ENCODE data around the gene MYO1D. TPM values are rescaled to one million over a fixed set of nuclear protein-coding genes. Genes with fewer than 3 reads are reported as not detected.

Gene MYO1D
- total and polyA plus RNA-seq, 2 of the 13 experiments (the other 11 are each of a cell fraction or from before 2014, with no cell fraction given): 13.2 to 17.3 TPM

DNA sequence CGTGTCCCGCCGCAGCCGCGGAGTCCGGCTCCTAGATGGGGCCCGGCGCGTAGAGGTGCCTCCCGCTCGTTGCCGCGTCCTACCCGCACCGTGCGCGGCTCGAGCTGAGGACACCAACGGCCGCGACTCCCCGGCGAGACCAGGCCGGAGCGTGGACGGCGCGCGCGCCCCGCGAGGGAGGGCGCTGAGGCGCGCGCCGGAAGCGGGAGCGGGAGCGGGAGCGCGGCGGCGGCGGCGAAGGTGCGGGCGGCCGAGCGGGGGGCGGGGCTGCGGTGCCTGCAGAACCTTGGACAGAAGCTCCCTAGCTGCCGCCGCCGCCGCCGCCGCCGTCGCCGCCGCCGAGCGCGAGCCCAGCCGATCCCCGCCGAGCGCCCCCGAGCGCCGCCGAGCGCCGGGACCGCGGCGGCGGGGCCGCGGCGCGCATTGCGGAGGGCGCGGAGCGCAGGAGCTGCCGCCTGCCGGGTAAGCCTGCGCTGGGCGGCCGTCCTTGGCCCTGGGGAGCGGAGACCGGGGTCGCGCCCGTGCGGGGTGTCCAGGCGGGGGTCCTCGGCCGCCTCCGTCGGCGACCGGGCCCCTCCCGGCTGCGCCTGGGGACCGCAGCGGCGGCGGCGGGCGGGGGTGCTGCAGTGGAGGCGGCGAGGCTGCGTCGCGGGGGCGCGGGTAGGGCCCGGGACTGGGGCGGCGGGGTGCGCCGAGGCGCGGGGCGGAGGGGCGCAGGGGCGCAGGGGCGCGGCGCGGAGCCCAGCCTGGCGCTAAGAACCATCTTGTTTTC lies 390.0 kb downstream of the MYO1D start, which contains the start of gene CDK5R1 (continued):
- TF ChIP-seq, protein P1, sequence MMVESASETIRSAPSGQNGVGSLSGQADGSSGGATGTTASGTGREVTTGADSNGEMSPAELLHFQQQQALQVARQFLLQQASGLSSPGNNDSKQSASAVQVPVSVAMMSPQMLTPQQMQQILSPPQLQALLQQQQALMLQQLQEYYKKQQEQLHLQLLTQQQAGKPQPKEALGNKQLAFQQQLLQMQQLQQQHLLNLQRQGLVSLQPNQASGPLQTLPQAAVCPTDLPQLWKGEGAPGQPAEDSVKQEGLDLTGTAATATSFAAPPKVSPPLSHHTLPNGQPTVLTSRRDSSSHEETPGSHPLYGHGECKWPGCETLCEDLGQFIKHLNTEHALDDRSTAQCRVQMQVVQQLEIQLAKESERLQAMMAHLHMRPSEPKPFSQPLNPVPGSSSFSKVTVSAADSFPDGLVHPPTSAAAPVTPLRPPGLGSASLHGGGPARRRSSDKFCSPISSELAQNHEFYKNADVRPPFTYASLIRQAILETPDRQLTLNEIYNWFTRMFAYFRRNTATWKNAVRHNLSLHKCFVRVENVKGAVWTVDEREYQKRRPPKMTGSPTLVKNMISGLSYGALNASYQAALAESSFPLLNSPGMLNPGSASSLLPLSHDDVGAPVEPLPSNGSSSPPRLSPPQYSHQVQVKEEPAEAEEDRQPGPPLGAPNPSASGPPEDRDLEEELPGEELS (CRISPR knock-in tag; IDR thresholded peaks at IDR 0.05): no peak
- no peak for TF ChIP-seq ZNF292 (CRISPR knock-in tag; IDR thresholded peaks at IDR 0.05; ENCODE audit: borderline replicate concordance, low read depth)
- no peak for TF ChIP-seq ZNF367 (CRISPR knock-in tag; IDR thresholded peaks at IDR 0.05; ENCODE audit: borderline replicate concordance)
- no peak for TF ChIP-seq ZFP36L2 (CRISPR knock-in tag; IDR thresholded peaks at IDR 0.05)
- TF ChIP-seq YEATS2 (CRISPR knock-in tag; IDR thresholded peaks at IDR 0.05; ENCODE audit: borderline replicate concordance): no peak
- TF ChIP-seq U2AF2 (IDR thresholded peaks at IDR 0.05; ENCODE audit: low read depth, low read length): no peak
- TF ChIP-seq, protein P2, sequence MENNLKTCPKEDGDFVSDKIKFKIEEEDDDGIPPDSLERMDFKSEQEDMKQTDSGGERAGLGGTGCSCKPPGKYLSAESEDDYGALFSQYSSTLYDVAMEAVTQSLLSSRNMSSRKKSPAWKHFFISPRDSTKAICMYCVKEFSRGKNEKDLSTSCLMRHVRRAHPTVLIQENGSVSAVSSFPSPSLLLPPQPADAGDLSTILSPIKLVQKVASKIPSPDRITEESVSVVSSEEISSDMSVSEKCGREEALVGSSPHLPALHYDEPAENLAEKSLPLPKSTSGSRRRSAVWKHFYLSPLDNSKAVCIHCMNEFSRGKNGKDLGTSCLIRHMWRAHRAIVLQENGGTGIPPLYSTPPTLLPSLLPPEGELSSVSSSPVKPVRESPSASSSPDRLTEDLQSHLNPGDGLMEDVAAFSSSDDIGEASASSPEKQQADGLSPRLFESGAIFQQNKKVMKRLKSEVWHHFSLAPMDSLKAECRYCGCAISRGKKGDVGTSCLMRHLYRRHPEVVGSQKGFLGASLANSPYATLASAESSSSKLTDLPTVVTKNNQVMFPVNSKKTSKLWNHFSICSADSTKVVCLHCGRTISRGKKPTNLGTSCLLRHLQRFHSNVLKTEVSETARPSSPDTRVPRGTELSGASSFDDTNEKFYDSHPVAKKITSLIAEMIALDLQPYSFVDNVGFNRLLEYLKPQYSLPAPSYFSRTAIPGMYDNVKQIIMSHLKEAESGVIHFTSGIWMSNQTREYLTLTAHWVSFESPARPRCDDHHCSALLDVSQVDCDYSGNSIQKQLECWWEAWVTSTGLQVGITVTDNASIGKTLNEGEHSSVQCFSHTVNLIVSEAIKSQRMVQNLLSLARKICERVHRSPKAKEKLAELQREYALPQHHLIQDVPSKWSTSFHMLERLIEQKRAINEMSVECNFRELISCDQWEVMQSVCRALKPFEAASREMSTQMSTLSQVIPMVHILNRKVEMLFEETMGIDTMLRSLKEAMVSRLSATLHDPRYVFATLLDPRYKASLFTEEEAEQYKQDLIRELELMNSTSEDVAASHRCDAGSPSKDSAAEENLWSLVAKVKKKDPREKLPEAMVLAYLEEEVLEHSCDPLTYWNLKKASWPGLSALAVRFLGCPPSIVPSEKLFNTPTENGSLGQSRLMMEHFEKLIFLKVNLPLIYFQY (CRISPR knock-in tag; IDR thresholded peaks at IDR 0.05; ENCODE audit: borderline replicate concordance): no peak
- TF ChIP-seq PAWR (CRISPR knock-in tag; IDR thresholded peaks at IDR 0.05; ENCODE audit: borderline replicate concordance): no peak
- TF ChIP-seq, protein P3, sequence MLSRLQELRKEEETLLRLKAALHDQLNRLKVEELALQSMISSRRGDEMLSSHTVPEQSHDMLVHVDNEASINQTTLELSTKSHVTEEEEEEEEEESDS (CRISPR knock-in tag; IDR thresholded peaks at IDR 0.05; ENCODE audit: borderline replicate concordance): no peak
- no peak for TF ChIP-seq ZNF12 (CRISPR knock-in tag; IDR thresholded peaks at IDR 0.05)
- no peak for TF ChIP-seq ZBTB7B (CRISPR knock-in tag; IDR thresholded peaks at IDR 0.05)
- no peak for TF ChIP-seq RNF2 (conservative IDR thresholded peaks at IDR 0.05; ENCODE audit: low read depth)
- TF ChIP-seq JUNB (CRISPR knock-in tag; IDR thresholded peaks at IDR 0.05; ENCODE audit: borderline replicate concordance): no peak
- TF ChIP-seq SUZ12 (IDR thresholded peaks at IDR 0.05; ENCODE audit: low read depth, low read length): no peak
- peak; percentile 55 for TF ChIP-seq ZFY (CRISPR knock-in tag; IDR thresholded peaks at IDR 0.05)
- no peak for TF ChIP-seq KLF15 (CRISPR knock-in tag; IDR thresholded peaks at IDR 0.05; ENCODE audit: borderline replicate concordance)
- TF ChIP-seq NRL (CRISPR knock-in tag; IDR thresholded peaks at IDR 0.05; ENCODE audit: borderline replicate concordance): no peak
- no peak for TF ChIP-seq FOSL2 (CRISPR knock-in tag; IDR thresholded peaks at IDR 0.05)
- TF ChIP-seq MYNN (CRISPR knock-in tag; IDR thresholded peaks at IDR 0.05; ENCODE audit: low read depth): no peak
- no peak for TF ChIP-seq NR3C1 (CRISPR knock-in tag; IDR thresholded peaks at IDR 0.05)
- TF ChIP-seq MIXL1 (CRISPR knock-in tag; IDR thresholded peaks at IDR 0.05): no peak
- TF ChIP-seq SOX13 (IDR thresholded peaks at IDR 0.05): no peak
- no peak for TF ChIP-seq SOX13 (CRISPR knock-in tag; conservative IDR thresholded peaks at IDR 0.05 in 1 of 2, IDR thresholded peaks at IDR 0.05 in 1 of 2)
- no peak for TF ChIP-seq YY1 (IDR thresholded peaks at IDR 0.05; ENCODE audit: insufficient read depth, insufficient replicate concordance, low read depth, low read length)
- no peak for TF ChIP-seq ZSCAN22 (CRISPR knock-in tag; IDR thresholded peaks at IDR 0.05)
- no peak for TF ChIP-seq MTA1 (CRISPR knock-in tag; IDR thresholded peaks at IDR 0.05; ENCODE audit: borderline replicate concordance)
- no peak for TF ChIP-seq KAT2B (IDR thresholded peaks at IDR 0.05; ENCODE audit: borderline replicate concordance, low read depth, low read length)

Data from HepG2 (cell line).